A673 (cell line): ENCODE data around the gene METRN.

Experiments used
- EZH2 ChIP-seq: fragments of 200-600 bp; sonication (generic); IDR thresholded peaks from 2 replicates; pipeline ENCODE4 v1.6.1; 2017; ENCODE audit warnings: borderline replicate concordance, low read depth, mild to moderate bottlenecking, mixed read lengths, antibody characterized with exemption, low read length; ENCODE audit not compliant: poor library complexity, severe bottlenecking
- TF ChIP-seq, protein P1 (sequence below): fragments of 300-800, 200-600 bp; sonication (generic); conservative IDR thresholded peaks from 2 replicates; pipeline ENCODE4 v1.5.1; 2017; ENCODE audit warnings: low read depth, mild to moderate bottlenecking, antibody characterized with exemption, low read length, moderate library complexity, mixed read lengths

DNA sequence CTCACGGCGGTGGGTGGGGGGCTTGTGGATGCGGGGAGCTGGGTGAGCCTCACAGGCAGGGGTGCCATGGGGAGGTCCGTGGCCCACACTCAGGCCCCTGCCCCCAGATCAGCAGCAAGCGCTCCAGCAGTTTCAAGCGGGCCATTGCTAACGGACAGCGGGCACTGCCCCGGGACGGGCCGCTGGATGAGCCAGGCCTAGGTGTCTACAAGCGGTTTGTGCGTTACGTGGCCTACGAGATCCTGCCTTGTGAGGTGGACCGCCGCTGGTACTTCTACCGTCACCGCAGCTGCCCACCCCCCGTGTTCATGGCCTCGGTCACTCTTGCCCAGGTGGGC, 38.4 kb upstream of the METRN start:
- TF ChIP-seq, protein P1, sequence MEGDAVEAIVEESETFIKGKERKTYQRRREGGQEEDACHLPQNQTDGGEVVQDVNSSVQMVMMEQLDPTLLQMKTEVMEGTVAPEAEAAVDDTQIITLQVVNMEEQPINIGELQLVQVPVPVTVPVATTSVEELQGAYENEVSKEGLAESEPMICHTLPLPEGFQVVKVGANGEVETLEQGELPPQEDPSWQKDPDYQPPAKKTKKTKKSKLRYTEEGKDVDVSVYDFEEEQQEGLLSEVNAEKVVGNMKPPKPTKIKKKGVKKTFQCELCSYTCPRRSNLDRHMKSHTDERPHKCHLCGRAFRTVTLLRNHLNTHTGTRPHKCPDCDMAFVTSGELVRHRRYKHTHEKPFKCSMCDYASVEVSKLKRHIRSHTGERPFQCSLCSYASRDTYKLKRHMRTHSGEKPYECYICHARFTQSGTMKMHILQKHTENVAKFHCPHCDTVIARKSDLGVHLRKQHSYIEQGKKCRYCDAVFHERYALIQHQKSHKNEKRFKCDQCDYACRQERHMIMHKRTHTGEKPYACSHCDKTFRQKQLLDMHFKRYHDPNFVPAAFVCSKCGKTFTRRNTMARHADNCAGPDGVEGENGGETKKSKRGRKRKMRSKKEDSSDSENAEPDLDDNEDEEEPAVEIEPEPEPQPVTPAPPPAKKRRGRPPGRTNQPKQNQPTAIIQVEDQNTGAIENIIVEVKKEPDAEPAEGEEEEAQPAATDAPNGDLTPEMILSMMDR: no peak
- no peak for TF ChIP-seq EZH2
